Sigmoid colon (tissue), 7 donors: ENCODE data around the gene CEP44. TPM values are rescaled to one million over a fixed set of nuclear protein-coding genes. Genes with fewer than 3 reads are reported as not detected.

Experiments used
- DNase-seq: peaks from one replicate; pipeline ENCODE4 v3.0.0-alpha.2; 2019
- H3K27ac ChIP-seq, 4 donors: fragments of 200-600 bp; sonication (generic); one replicate each; pipeline ENCODE4 v1.5.1; 2016 to 2019; ENCODE audit warnings: mild to moderate bottlenecking in 1 of 4
- H3K27me3 ChIP-seq, 3 donors: fragments of 200-600 bp; sonication (generic); one replicate each; pipeline ENCODE4 v1.5.1; 2019; ENCODE audit warnings: mild to moderate bottlenecking in 1 of 3
- H3K36me3 ChIP-seq, 4 donors: fragments of 200-600 bp; sonication (generic); one replicate each; pipeline ENCODE4 v1.5.1; 2016 to 2019
- H3K4me1 ChIP-seq, 4 donors: fragments of 200-600 bp; sonication (generic); one replicate each; pipeline ENCODE4 v1.5.1; 2017 to 2019
- H3K4me3 ChIP-seq, 4 donors: fragments of 200-600 bp; sonication (generic); one replicate each; pipeline ENCODE4 v1.5.1; 2017 to 2019; ENCODE audit warnings: mild to moderate bottlenecking in 2 of 4, moderate library complexity in 1 of 4
- H3K9me3 ChIP-seq, 4 donors: fragments of 200-600 bp in 3 of 4; sonication (generic) in 3 of 4; one replicate each; pipeline versions ENCODE4 v1.5.1 to v1.6.1; 2013 to 2019
- CTCF ChIP-seq, 4 experiments: fragments of 450-650 bp in 3 of 4; fragments of 200-600 bp in 1 of 4; IDR thresholded peaks; one replicate each; pipeline ENCODE4 v1.5.1; 2016 to 2019; ENCODE audit warnings: antibody characterized with exemption in 4 of 4, mild to moderate bottlenecking in 3 of 4, moderate library complexity in 2 of 4
- EP300 ChIP-seq, 4 donors: sonication (generic); formaldehyde crosslinking; IDR thresholded peaks; one replicate each; pipeline ENCODE4 v1.6.1; 2017; ENCODE audit warnings: antibody characterized with exemption in 4 of 4
- POLR2A ChIP-seq, 2 donors: fragments of 450-650 bp; IDR thresholded peaks; one replicate each; pipeline ENCODE4 v1.6.1; 2016; ENCODE audit warnings: antibody characterized with exemption in 2 of 2, mild to moderate bottlenecking in 2 of 2, moderate library complexity in 2 of 2
- POLR2AphosphoS5 ChIP-seq, 4 donors: sonication (generic); formaldehyde crosslinking; IDR thresholded peaks; one replicate each; pipeline ENCODE4 v1.6.1; 2017; ENCODE audit warnings: antibody characterized with exemption in 4 of 4
- WGBS, 2 donors: extraction: QIAGEN DNeasy Blood & Tissue Kit; methylation state at CpG; one replicate each; pipeline ENCODE4 v1.1.7; 2013; 5-methylcytosine and 5-hydroxymethylcytosine counted together
- intact Hi-C: fragments of 100-400 bp; cut with DNase I; formaldehyde crosslinking; loops from one replicate; pipeline ENCODE4 v1.15.1; 2023
- polyA plus RNA-seq, 3 donors: library from polyadenylated mRNA; stranded (reverse); fragments of 200-250 nt; gene quantifications; one replicate each; pipeline ENCODE4 v1.2.3, GENCODE V29; 2013
- total RNA-seq, 4 donors: library from RNA; depleted of rRNA; stranded (reverse); fragments of >200 nt; gene quantifications; one replicate each; pipeline ENCODE4 v1.1.0, GENCODE V29; 2016
- donor health status: healthy with polysubstance abuse.
- donor health status: Bipolar disorder and iron deficiency.
- donor health status: healthy.

Gene CEP44
- 10 to 100 TPM; 24.6 to 47.4 (median 30.1) TPM for total RNA-seq
- 1 to 10 TPM; 3.9 to 6.5 (median 4.2) TPM for polyA plus RNA-seq

DNA sequence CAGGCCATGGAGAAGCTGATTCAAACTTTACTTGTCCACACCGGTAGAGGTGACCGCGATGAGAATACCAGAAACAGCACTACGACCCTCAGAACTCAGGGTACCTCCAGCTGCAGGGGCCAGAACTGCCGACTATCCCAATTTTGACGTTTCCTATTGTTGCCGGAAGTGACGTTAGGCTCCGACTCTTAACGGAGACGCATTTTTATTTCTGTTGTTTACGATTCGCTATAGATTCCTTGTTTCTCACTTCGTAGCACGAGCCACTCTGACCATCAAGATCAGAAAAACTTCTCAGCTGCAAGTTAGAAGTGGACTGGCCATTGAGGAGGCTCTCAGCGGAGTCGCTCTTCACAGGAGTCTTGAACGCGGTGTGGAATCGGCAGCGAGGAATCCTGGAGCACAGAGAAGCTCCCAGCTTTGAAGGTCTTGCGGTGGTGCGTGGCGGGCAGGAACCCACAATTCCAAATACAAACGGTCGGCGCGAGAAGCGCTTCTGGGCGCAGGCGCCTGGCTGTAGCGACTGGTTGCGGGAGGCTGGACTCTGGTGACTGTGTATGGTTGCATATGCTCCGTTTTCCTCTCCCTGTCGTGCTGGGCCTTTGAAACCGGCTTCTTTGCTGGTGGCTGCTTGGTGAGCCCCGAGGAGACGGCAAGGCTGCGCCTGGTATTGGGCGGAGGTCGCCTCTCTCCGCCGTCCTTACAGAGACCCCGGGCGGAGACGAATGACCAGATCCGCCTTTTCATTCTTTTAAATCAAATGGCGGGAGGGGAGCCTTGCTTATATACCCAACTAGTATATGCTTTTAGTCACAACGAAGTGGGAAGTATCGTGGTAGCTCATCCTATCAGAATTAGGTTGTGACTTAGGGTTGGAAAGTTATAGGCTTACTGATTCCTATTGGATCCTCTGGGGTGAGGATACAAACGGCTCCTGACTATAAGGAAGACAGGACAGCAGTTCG, at the start of gene CEP44, which contains the start of gene FBXO8:
Gene CEP44, plus strand, starts transcription at position 405 of the 965 bp plus-strand sequence. CDS start 15,211 bp downstream, outside the sequence.
Gene FBXO8, minus strand, starts transcription at position 161 of the 965 bp plus-strand sequence. CDS start 20,575 bp downstream, outside the sequence.
- H3K27me3 ChIP-seq = no peaks in the 10 kb centered on the region
- H3K9me3 ChIP-seq = no peaks in the 10 kb centered on the region
- TF ChIP-seq POLR2A (IDR thresholded peaks at IDR 0.05) = peak in 1 of 2 donors; percentile 18
- no peak for TF ChIP-seq CTCF (IDR thresholded peaks at IDR 0.05)
- peak in 1 of 4 donors; percentile 25 for TF ChIP-seq EP300 (IDR thresholded peaks at IDR 0.05)
- peak; percentile 34 to 68 (median 54) for TF ChIP-seq POLR2AphosphoS5 (IDR thresholded peaks at IDR 0.05)
- peaks cover 0 to 50% (median 32%) of the 10 kb centered on the region in 4 donors for H3K4me1 ChIP-seq
- 0% methylated on average over 52 of the region's 52 CpGs for WGBS, 2 donors
- peak within 1 kb of the TSS; percentile 89 to 97 (median 94) for H3K27ac ChIP-seq
- no peaks in the 10 kb centered on the region for H3K36me3 ChIP-seq
- DNase-seq = peak; percentile 87
- intact Hi-C loops = no loop called here
- peak within 1 kb of the TSS; percentile 64 to 83 (median 72) for H3K4me3 ChIP-seq

DNA sequence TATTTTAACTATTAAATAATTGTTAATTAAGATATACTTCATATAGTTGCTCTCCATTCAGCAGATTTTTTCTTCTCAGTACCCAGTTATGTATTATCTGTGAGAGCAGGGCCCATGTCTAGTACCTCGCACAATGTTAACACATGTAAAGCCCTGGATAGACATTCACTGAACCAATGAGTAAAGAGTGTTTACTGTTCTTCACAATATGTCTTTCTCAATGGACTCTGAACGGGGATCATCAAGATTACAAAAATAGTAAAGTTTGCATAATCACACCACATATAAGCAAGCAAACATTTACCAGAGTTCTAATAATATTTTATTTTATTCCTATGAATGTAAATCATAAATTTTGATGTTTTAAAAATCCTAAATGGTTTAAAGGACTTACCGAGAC, 47.4 kb upstream of the CEP44 start:
- Histone ChIP-seq H3K4me1 (peaks cover 0 to 2% (median 0%) of the 10 kb centered on the region in 4 donors), H3K27me3 (no peaks in the 10 kb centered on the region), H3K36me3 (peaks cover 0 to 28% (median 3%) of the 10 kb centered on the region in 4 donors), H3K27ac (no peak overlapping the region), H3K4me3 (no peak overlapping the region), H3K9me3 (no peaks in the 10 kb centered on the region)
- TF ChIP-seq POLR2A (IDR thresholded peaks at IDR 0.05) = no peak
- no peak for TF ChIP-seq POLR2AphosphoS5 (IDR thresholded peaks at IDR 0.05)
- TF ChIP-seq EP300 (IDR thresholded peaks at IDR 0.05) = no peak
- TF ChIP-seq CTCF (IDR thresholded peaks at IDR 0.05) = no peak
- WGBS, 2 donors = 81 to 95% methylated on average over 3 of the region's 3 CpGs
- DNase-seq = no peak
- intact Hi-C loops = no loop called here

DNA sequence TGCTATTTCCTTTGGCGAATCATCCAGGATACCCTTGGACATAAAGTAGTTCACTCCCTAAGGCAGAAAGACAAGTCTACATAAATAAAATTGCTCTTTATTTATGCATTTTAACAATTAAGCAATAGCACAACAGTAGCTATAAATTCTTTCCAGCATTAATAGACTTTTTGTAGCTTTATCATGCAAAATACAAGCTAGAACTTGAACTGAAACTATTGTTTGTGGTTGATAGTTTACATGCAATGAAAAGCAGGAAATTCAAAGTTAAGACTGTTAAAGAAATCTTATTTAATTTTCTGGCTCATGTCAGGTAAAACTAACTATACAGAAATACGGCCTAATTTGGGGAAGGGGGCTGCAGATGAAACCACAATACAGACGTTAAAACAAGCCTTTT, 42.5 kb upstream of the CEP44 start:
- intact Hi-C loops = no loop called here
- H3K27ac ChIP-seq = no peak overlapping the region
- H3K9me3 ChIP-seq = no peaks in the 10 kb centered on the region
- peaks cover 0 to 19% (median 0%) of the 10 kb centered on the region in 4 donors for H3K4me1 ChIP-seq
- TF ChIP-seq CTCF (IDR thresholded peaks at IDR 0.05) (no peak), POLR2AphosphoS5 (IDR thresholded peaks at IDR 0.05) (no peak), POLR2A (IDR thresholded peaks at IDR 0.05) (no peak), EP300 (IDR thresholded peaks at IDR 0.05) (no peak)
- no peak for DNase-seq
- peaks cover 0 to 24% (median 2%) of the 10 kb centered on the region in 4 donors for H3K36me3 ChIP-seq
- H3K4me3 ChIP-seq = no peak overlapping the region
- H3K27me3 ChIP-seq = no peaks in the 10 kb centered on the region
- 89 to 92% methylated on average over 3 of the region's 3 CpGs for WGBS, 2 donors

- H3K4me3 ChIP-seq = no peak overlapping the region
- DNase-seq = no peak
- H3K36me3 ChIP-seq = peaks cover 0 to 8% (median 0%) of the 10 kb centered on the region in 4 donors
- intact Hi-C loops = no loop called here
- WGBS, 2 donors = 33 to 98% methylated on average over 1 of the region's 1 CpG
- no peaks in the 10 kb centered on the region for H3K9me3 ChIP-seq
- H3K4me1 ChIP-seq = peaks cover 0 to 37% (median 12%) of the 10 kb centered on the region in 4 donors
- TF ChIP-seq POLR2AphosphoS5 (IDR thresholded peaks at IDR 0.05) = no peak
- no peak for TF ChIP-seq CTCF (IDR thresholded peaks at IDR 0.05)
- no peak for TF ChIP-seq EP300 (IDR thresholded peaks at IDR 0.05)
- no peak for TF ChIP-seq POLR2A (IDR thresholded peaks at IDR 0.05)
- H3K27ac ChIP-seq = no peak overlapping the region
- H3K27me3 ChIP-seq = no peaks in the 10 kb centered on the region
Observed at GRCh38 chr4:174244441-174244840, 39.3 kb upstream of the CEP44 start.
